Stomach (tissue), 4 donors: ENCODE measurements around the gene PLPPR5.

Experiments
- CTCF ChIP-seq, 7 experiments: fragments of 450-650 bp in 4 of 7; fragments of 200-600 bp in 3 of 7; sonication (generic) in 3 of 7; IDR thresholded peaks; one replicate each; pipeline ENCODE4 v1.5.1; 2016 to 2019; ENCODE audit warnings: antibody characterized with exemption in 7 of 7, control low read depth in 2 of 7, mild to moderate bottlenecking in 1 of 7
- EP300 ChIP-seq: sonication (generic); formaldehyde crosslinking; IDR thresholded peaks from one replicate; pipeline ENCODE4 v1.6.1; 2017; ENCODE audit warnings: antibody characterized with exemption
- POLR2A ChIP-seq, 4 donors: fragments of 450-650 bp; IDR thresholded peaks; one replicate each; pipeline ENCODE4 v1.6.1; 2016; ENCODE audit warnings: antibody characterized with exemption in 4 of 4, control low read depth in 2 of 4, mild to moderate bottlenecking in 1 of 4, moderate library complexity in 1 of 4

GRCh38 chr1:99010679-99011078, 6.0 kb upstream of the PLPPR5 start:
- TF ChIP-seq CTCF (IDR thresholded peaks at IDR 0.05) (no peak), POLR2A (IDR thresholded peaks at IDR 0.05) (no peak), EP300 (no peak)
